Small intestine (tissue), 16 donors: ENCODE data around the gene SPRED2. TPM values are rescaled to one million over a fixed set of nuclear protein-coding genes. Genes with fewer than 3 reads are reported as not detected.

ENCODE experiments used
- DNase-seq, 2 donors: peaks; one replicate each; pipeline versions ENCODE4 v3.0.0 to v3.0.0-alpha.2; 2013
- FAIRE-seq: peaks from 2 replicates; lab custom pipeline; 2012; peaks lifted over from hg19 to GRCh38; lab: Jason Lieb, UNC
- H3K27ac ChIP-seq, 3 donors: one replicate each; pipeline ENCODE4 v1.5.1; 2013; ENCODE audit warnings: low read length in 2 of 3, mild to moderate bottlenecking in 2 of 3, control low read depth in 1 of 3, inconsistent platforms in 1 of 3, low read depth in 1 of 3, moderate library complexity in 1 of 3
- H3K27me3 ChIP-seq, 3 donors: one replicate each; pipeline ENCODE4 v1.6.1; 2013; ENCODE audit warnings: low read length in 3 of 3, inconsistent platforms in 1 of 3; ENCODE audit not compliant: control insufficient read depth in 3 of 3, insufficient read depth in 3 of 3
- H3K36me3 ChIP-seq, 3 donors: one replicate each; pipeline ENCODE4 v1.6.1; 2013; ENCODE audit warnings: low read length in 3 of 3, inconsistent platforms in 1 of 3, low read depth in 1 of 3, mild to moderate bottlenecking in 1 of 3, moderate library complexity in 1 of 3; ENCODE audit not compliant: control insufficient read depth in 3 of 3, insufficient read depth in 2 of 3
- H3K4me1 ChIP-seq, 3 donors: one replicate each; pipeline ENCODE4 v1.6.1; 2013; ENCODE audit warnings: low read length in 2 of 3, inconsistent platforms in 1 of 3, low read depth in 1 of 3, mild to moderate bottlenecking in 1 of 3, moderate library complexity in 1 of 3; ENCODE audit not compliant: control insufficient read depth in 3 of 3, insufficient read depth in 2 of 3
- H3K4me3 ChIP-seq, 3 donors: one replicate each; pipeline ENCODE4 v1.5.1; 2013; ENCODE audit warnings: low read length in 3 of 3, control low read depth in 1 of 3, inconsistent platforms in 1 of 3, low read depth in 1 of 3, mild to moderate bottlenecking in 1 of 3, moderate library complexity in 1 of 3
- H3K9me3 ChIP-seq, 2 donors: one replicate each; pipeline ENCODE4 v1.6.1; 2013; ENCODE audit warnings: low read depth in 1 of 2, low read length in 1 of 2; ENCODE audit not compliant: control insufficient read depth in 2 of 2, insufficient read depth in 1 of 2
- WGBS, 3 donors: extraction: QIAGEN DNeasy Blood & Tissue Kit; methylation state at CpG; one replicate each; pipeline ENCODE4 v1.1.7; 2013; 5-methylcytosine and 5-hydroxymethylcytosine counted together
- long read RNA-seq, 10 donors: transcript quantifications; one replicate each; lab custom pipeline, GENCODE V29; 2026
- polyA plus RNA-seq, 4 donors: library from polyadenylated mRNA; stranded (reverse) in 3 of 4; unstranded in 1 of 4; fragments of 200-250 nt in 3 of 4; fragments of 120-200 nt in 1 of 4; gene quantifications; one replicate each; pipeline versions ENCODE4 v1.2.1 to v1.2.3, GENCODE V29; 2013
- donor health status: healthy with polysubstance abuse.
- donor health status: control.
- donor health status: control.
- donor health status: Bipolar disorder and iron deficiency.
- donor health status: healthy.

SPRED2 gene, protein sequence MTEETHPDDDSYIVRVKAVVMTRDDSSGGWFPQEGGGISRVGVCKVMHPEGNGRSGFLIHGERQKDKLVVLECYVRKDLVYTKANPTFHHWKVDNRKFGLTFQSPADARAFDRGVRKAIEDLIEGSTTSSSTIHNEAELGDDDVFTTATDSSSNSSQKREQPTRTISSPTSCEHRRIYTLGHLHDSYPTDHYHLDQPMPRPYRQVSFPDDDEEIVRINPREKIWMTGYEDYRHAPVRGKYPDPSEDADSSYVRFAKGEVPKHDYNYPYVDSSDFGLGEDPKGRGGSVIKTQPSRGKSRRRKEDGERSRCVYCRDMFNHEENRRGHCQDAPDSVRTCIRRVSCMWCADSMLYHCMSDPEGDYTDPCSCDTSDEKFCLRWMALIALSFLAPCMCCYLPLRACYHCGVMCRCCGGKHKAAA
- polyA plus RNA-seq = 10 to 100 TPM; 10.7 to 26.3 (median 19.1) TPM
- long read RNA-seq, donor 1 = 0 reads
- long read RNA-seq, donor 2, full-length matches to known transcripts = 1 of 1 reads
- long read RNA-seq, donor 2, partial matches to known transcripts = 0 of 1 reads
- long read RNA-seq, donor 2, other reads (novel, unspliced or antisense) = 0 of 1 reads
- long read RNA-seq, donor 3, full-length matches to known transcripts = 1 of 1 reads
- long read RNA-seq, donor 3, partial matches to known transcripts = 0 of 1 reads
- long read RNA-seq, donor 3, other reads (novel, unspliced or antisense) = 0 of 1 reads
- long read RNA-seq, donor 4 = 0 reads
- long read RNA-seq, donor 5, full-length matches to known transcripts = 1 of 1 reads
- long read RNA-seq, donor 5, partial matches to known transcripts = 0 of 1 reads
- long read RNA-seq, donor 5, other reads (novel, unspliced or antisense) = 0 of 1 reads
- long read RNA-seq, donor 6, full-length matches to known transcripts = 1 of 1 reads
- long read RNA-seq, donor 6, partial matches to known transcripts = 0 of 1 reads
- long read RNA-seq, donor 6, other reads (novel, unspliced or antisense) = 0 of 1 reads
- long read RNA-seq, donor 7 = 0 reads
- long read RNA-seq, donor 8 = 0 reads
- long read RNA-seq, donor 9 = 0 reads
- long read RNA-seq, donor 10, full-length matches to known transcripts = 2 of 2 reads
- long read RNA-seq, donor 10, partial matches to known transcripts = 0 of 2 reads
- long read RNA-seq, donor 10, other reads (novel, unspliced or antisense) = 0 of 2 reads

DNA sequence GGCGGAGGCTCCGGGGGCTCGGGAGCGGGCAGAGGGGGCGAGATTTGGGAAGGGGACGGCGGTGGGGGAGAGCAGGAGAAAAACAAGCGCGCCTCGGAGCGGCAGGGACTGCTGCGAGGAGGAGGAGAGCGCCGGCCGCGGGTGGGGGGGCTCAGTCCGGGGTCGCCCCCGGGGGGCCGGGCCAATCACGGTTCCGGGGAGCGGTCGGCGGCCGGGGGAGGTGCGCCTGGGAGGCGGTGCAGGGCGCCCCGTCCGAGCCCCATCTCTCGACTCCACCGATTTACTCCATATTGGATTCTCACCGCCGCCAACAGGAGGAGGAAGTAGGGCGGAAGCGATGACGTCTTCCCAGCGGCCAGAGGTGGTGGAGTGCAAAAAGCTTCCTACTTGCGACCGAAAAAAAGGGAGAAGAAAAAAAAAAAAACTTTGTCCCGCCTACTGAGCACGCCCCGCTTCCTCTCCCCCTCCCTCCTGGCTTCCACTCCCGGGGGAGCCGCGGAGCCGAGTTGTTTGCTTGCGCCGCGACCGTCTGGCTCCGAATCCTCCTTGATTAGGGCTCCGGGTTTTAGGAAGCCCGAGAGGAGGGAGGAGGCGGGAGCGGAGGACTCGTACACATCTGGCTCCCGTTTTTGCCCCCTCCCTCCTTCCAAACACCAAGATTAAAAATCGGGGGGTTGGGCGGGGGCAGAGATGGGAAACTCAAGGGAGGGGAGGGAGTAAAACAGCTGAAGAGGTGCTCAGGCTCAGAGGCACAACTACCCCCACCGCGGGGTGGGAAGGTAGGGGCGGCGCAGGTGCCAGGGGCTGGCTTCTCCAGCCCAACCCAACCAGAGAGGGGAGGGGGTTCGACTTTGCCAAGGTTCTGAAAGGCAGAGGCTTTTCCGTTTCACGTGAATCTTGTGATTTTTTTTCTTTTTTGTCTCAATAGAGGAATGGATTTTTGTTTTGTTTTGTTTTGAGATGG, at the start of gene SPRED2:
TSS of gene SPRED2 (minus strand) at position 373 of the 964 bp plus-strand sequence. CDS start 612 bp downstream, outside the sequence.
- H3K27me3 ChIP-seq = no peaks in the 10 kb centered on the region
- no peaks in the 10 kb centered on the region for H3K9me3 ChIP-seq
- no peak for FAIRE-seq
- H3K36me3 ChIP-seq = peaks cover 0 to 2% (median 0%) of the 10 kb centered on the region in 3 donors
- peak; percentile 91 to 95 for DNase-seq
- peak within 1 kb of the TSS; percentile 84 to 96 (median 87) for H3K27ac ChIP-seq
- WGBS, 3 donors = 1% methylated on average over 53 to 68 of the region's 68 CpGs
- peak within 1 kb of the TSS; percentile 75 to 99 (median 84) for H3K4me3 ChIP-seq
- peaks cover 2 to 17% (median 3%) of the 10 kb centered on the region in 3 donors for H3K4me1 ChIP-seq

DNA sequence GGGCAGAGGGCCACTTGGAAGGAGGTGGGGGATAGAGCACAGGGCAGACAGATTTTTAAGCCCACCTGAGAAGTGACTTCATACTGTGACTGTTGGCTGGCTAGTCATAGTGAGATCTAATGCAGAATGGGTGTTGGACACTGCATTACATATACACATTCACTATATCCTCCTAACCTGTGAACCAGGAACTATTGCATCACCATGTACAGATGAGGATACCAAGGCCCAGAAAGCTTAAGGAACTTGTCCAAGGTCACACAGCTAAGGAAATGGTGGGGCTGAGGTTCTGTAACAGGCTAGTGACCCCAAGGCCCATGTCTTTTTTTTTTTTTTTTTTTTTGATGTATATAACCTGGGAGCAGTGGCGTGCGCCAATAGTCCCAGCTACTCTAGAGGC, 49.6 kb upstream of the SPRED2 start:
- no peak for FAIRE-seq
- 97 to 100% (median 100%) methylated on average over 2 of the region's 2 CpGs for WGBS, 3 donors
- H3K27ac ChIP-seq = no peak overlapping the region
- no peak for DNase-seq
- no peaks in the 10 kb centered on the region for H3K4me1 ChIP-seq
- H3K9me3 ChIP-seq = no peaks in the 10 kb centered on the region
- H3K27me3 ChIP-seq = peaks cover 0 to 6% (median 0%) of the 10 kb centered on the region in 3 donors
- no peaks in the 10 kb centered on the region for H3K36me3 ChIP-seq
- no peak overlapping the region for H3K4me3 ChIP-seq

DNA sequence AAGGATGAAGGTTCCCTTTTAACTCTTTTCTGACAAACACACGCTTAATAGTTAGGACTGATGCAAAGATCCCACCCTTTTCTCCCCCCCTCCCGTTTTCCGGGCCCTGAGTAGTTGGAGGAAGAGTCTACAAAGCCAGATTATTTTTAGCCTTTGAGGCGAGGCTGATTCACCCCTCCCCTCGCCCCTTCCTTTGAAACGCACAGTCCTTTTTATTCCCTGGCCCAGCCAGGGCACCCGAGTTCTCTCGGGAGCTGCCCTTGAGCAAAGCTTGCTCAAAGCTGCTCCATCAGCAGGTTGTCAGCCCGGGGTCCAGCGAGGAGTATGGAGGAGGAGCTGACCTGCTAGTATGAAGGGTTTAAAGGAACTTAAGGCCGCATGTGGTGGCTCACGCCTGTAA, 47.1 kb upstream of the SPRED2 start:
- no peak overlapping the region for H3K27ac ChIP-seq
- peaks cover 0 to 9% of the 10 kb centered on the region in 2 donors for H3K9me3 ChIP-seq
- FAIRE-seq = no peak
- no peaks in the 10 kb centered on the region for H3K36me3 ChIP-seq
- 61 to 79% (median 78%) methylated on average over 12 of the region's 12 CpGs for WGBS, 3 donors
- no peak for DNase-seq
- H3K4me3 ChIP-seq = no peak overlapping the region
- peaks cover 0 to 6% (median 0%) of the 10 kb centered on the region in 3 donors for H3K27me3 ChIP-seq
- no peaks in the 10 kb centered on the region for H3K4me1 ChIP-seq

DNA sequence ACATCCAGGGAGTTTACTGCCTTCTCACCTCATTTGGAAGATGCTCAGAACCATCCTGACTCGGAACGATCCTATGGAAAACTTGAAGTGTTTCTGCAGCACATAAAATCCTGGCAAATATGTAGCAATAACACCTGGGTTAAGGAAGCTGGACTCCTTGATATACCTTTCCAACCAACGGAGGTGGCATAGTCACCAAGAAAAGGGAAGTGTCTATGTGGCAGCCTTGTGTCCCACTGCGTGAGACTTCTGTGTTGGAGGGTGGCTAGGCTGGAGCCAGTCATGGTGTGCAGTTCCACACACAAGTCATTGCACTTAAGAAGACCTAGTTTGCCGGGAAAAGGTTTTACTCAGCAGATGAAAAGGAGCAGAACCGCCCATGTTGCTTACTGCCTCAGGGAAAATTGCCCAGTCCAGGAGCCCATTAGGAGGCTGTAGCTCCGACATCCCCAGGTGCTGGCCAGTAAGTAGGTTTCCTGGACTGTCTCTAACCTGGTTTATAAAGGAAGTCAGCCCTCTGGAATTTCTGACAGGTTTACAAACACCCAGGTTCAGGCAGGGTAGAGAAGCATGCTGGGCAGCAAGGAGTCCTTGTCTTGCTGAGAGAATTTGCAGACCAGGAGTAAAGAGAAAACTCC, 46.2 kb upstream of the SPRED2 start:
- WGBS, 3 donors = 78 to 83% (median 80%) methylated on average over 7 of the region's 7 CpGs
- Histone ChIP-seq H3K9me3 (peaks cover 0 to 9% of the 10 kb centered on the region in 2 donors), H3K27me3 (peaks cover 0 to 6% (median 0%) of the 10 kb centered on the region in 3 donors), H3K4me1 (no peaks in the 10 kb centered on the region), H3K36me3 (no peaks in the 10 kb centered on the region), H3K27ac (no peak overlapping the region), H3K4me3 (no peak overlapping the region)
- no peak for DNase-seq
- no peak for FAIRE-seq

DNA sequence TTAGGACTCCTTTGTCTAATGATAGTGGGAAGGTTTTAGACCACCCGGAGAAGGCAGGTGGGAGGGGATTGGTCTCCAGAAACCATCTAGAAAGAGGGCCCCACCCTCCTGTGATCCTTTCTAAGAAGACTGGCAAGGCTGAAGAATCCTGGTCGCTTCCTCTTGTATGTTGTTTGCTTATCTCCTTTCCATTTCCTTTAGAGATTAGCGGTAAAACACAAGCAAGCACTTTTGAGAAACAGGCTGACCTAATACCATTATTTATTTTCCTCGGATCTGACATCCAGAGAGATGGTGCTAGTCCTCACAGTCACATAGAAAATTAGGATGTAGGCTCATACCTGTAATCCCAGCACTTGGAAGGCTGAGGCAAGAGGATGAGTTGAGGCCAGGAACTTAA, 45.2 kb upstream of the SPRED2 start:
- peaks cover 0 to 9% of the 10 kb centered on the region in 2 donors for H3K9me3 ChIP-seq
- H3K27me3 ChIP-seq = peaks cover 0 to 6% (median 0%) of the 10 kb centered on the region in 3 donors
- H3K4me3 ChIP-seq = no peak overlapping the region
- FAIRE-seq (no peak), DNase-seq (no peak)
- no peak overlapping the region for H3K27ac ChIP-seq
- WGBS, 3 donors = 21 to 50% (median 44%) methylated on average over 4 of the region's 4 CpGs
- no peaks in the 10 kb centered on the region for H3K36me3 ChIP-seq
- no peaks in the 10 kb centered on the region for H3K4me1 ChIP-seq

DNA sequence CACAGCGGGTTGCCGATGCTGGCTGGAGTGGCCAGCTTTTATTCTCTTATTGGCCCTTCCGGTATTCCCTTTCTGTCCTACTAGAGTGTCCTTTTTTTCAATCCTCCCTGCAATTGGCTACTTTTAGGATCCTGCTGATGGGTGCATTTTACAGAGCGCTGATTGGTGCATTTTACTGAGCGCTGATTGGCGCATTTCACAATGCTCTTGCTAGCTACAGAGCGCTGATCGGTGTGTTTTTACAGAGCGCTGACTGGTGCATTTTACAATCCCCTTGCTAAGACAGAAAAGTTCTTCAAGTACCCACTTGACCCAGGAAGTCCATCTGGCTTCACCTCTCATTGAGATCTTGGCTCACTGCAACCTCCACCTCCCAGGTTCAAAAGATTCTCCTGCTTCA, 44.4 kb upstream of the SPRED2 start:
- DNase-seq (no peak), FAIRE-seq (no peak)
- Histone ChIP-seq H3K4me1 (no peaks in the 10 kb centered on the region), H3K9me3 (peaks cover 0 to 9% of the 10 kb centered on the region in 2 donors), H3K27ac (no peak overlapping the region), H3K27me3 (peaks cover 0 to 6% (median 0%) of the 10 kb centered on the region in 3 donors), H3K36me3 (no peaks in the 10 kb centered on the region), H3K4me3 (no peak overlapping the region)
- 96 to 98% (median 97%) methylated on average over 9 of the region's 9 CpGs for WGBS, 3 donors

DNA sequence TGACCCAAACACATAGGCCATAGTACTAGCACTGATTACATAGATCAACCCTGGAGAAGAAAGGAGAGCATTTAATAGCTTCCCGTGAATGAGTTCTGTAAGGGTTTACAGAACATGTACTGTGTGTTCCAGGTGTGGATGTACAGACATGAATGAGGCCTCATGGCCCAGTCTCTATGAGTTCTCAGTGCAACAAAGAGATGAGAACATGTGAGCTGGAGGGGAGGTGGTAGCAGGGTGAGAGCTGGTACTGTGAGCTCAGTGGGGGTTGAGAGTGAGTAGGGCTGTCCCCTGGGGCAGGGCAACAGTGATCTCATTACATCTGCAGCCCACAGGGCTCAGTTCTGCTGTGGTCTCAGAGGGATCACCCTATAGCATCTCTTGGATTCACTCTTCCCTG, 42.6 kb upstream of the SPRED2 start:
- H3K4me3 ChIP-seq = no peak overlapping the region
- FAIRE-seq = no peak
- peaks cover 0 to 9% of the 10 kb centered on the region in 2 donors for H3K9me3 ChIP-seq
- WGBS, 3 donors = 92 to 97% (median 97%) methylated on average over 1 of the region's 1 CpG
- no peaks in the 10 kb centered on the region for H3K4me1 ChIP-seq
- no peak overlapping the region for H3K27ac ChIP-seq
- DNase-seq = no peak
- H3K27me3 ChIP-seq = peaks cover 0 to 6% (median 0%) of the 10 kb centered on the region in 3 donors
- no peaks in the 10 kb centered on the region for H3K36me3 ChIP-seq
